Activated naive CD8-positive, alpha-beta T cell treated with anti-CD3 and anti-CD28 coated beads for 36 hours (primary cell): Measurements from ENCODE around the gene OXGR1. TPM values are rescaled to one million over a fixed set of nuclear protein-coding genes. Genes with fewer than 3 reads are reported as not detected.
"Not testable (repeated sequence)": the region's sequence is repeated elsewhere in the genome, so short reads cannot be mapped to it uniquely, and the experiment has no call there.

Source experiments
- DNase-seq: peaks from one replicate; pipeline ENCODE4 v3.0.0; 2021
- H3K27ac Mint-ChIP-seq: one replicate; pipeline ENCODE4 v1.8.0; 2022; ENCODE audit warnings: mild to moderate bottlenecking, moderate library complexity, mixed read lengths
- H3K27me3 Mint-ChIP-seq: one replicate; pipeline ENCODE4 v1.8.0; 2022; ENCODE audit warnings: mild to moderate bottlenecking, mixed read lengths
- H3K36me3 Mint-ChIP-seq: one replicate; pipeline ENCODE4 v1.8.0; 2021; ENCODE audit warnings: mild to moderate bottlenecking, mixed read lengths
- H3K4me1 Mint-ChIP-seq: one replicate; pipeline ENCODE4 v1.8.0; 2021; ENCODE audit warnings: mixed read lengths
- H3K4me3 Mint-ChIP-seq: one replicate; pipeline ENCODE4 v1.8.0; 2022; ENCODE audit warnings: mild to moderate bottlenecking, moderate library complexity, mixed read lengths
- H3K9me3 Mint-ChIP-seq: one replicate; pipeline ENCODE4 v1.8.0; 2022; ENCODE audit warnings: mixed read lengths
- total RNA-seq, 2 experiments: library from RNA; stranded (reverse); gene quantifications; one replicate each; pipeline ENCODE4 v1.2.3, GENCODE V29; 2021

OXGR1 gene
- total RNA-seq, 2 experiments from 2014 or later: not detected

- Mint-ChIP-seq H3K4me3 (no peak overlapping the region), H3K36me3 (peaks cover 2% of the 10 kb centered on the region)
Measured at GRCh38 chr13:96996886-96997285, 2.6 kb upstream of the OXGR1 start.

GRCh38 chr13:96996107-96996506, 1.8 kb upstream of the OXGR1 start:
- peaks cover 2% of the 10 kb centered on the region for H3K36me3 Mint-ChIP-seq
- peaks cover 5% of the 10 kb centered on the region for H3K9me3 Mint-ChIP-seq
- H3K27me3 Mint-ChIP-seq: peaks cover 82% of the 10 kb centered on the region
- DNase-seq: no peak
- no peak overlapping the region for H3K4me3 Mint-ChIP-seq
- peaks cover 5% of the 10 kb centered on the region for H3K4me1 Mint-ChIP-seq
- no peak overlapping the region for H3K27ac Mint-ChIP-seq

More at GRCh38 chr13:96996886-96997285, 2.6 kb upstream of the OXGR1 start:
- Mint-ChIP-seq H3K9me3 (peaks cover 1% of the 10 kb centered on the region), H3K4me1 (peaks cover 5% of the 10 kb centered on the region), H3K27me3 (peaks cover 82% of the 10 kb centered on the region), H3K27ac (no peak overlapping the region)
- no peak for DNase-seq

- DNase-seq: no peak
- peak overlapping the region; percentile 14 for H3K4me3 Mint-ChIP-seq
- H3K9me3 Mint-ChIP-seq: peaks cover 5% of the 10 kb centered on the region
- H3K27ac Mint-ChIP-seq: no peak overlapping the region
- H3K36me3 Mint-ChIP-seq: peaks cover 2% of the 10 kb centered on the region
- H3K4me1 Mint-ChIP-seq: peaks cover 5% of the 10 kb centered on the region
- H3K27me3 Mint-ChIP-seq: peaks cover 76% of the 10 kb centered on the region
Measured at GRCh38 chr13:96994858-96995243, 575 bp upstream of the OXGR1 start.

GRCh38 chr13:96993634-96994016, 651 bp downstream of the OXGR1 start:
- peaks cover 2% of the 10 kb centered on the region for H3K36me3 Mint-ChIP-seq
- peaks cover 64% of the 10 kb centered on the region for H3K27me3 Mint-ChIP-seq
- H3K27ac Mint-ChIP-seq: no peak overlapping the region
- no peak overlapping the region for H3K4me3 Mint-ChIP-seq
- peaks cover 5% of the 10 kb centered on the region for H3K9me3 Mint-ChIP-seq
- DNase-seq: no peak
- peaks cover 5% of the 10 kb centered on the region for H3K4me1 Mint-ChIP-seq

DNA sequence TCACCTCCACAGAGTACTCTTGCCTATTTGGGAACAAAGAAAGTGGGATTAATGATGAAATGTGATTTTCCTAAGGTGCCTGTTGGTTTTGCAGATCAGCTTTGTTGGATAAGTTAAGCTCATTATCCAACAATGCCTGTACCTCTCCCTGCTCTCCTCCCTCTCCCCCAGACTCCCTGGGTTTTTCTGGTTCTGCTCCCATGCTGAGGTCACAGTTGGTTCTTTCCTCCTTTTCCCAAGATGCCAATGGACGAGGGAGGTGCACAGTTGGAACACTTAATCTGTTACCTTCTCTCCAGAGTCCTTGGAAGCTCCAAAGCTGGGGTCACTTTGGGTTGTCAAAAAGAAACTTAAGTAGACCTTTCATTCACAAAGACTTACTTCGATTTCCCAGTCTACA, 1.6 kb downstream of the OXGR1 start:
- Mint-ChIP-seq H3K4me1 (peaks cover 5% of the 10 kb centered on the region), H3K4me3 (no peak overlapping the region), H3K27ac (no peak overlapping the region), H3K9me3 (peaks cover 6% of the 10 kb centered on the region), H3K27me3 (peaks cover 59% of the 10 kb centered on the region), H3K36me3 (peaks cover 2% of the 10 kb centered on the region)
- no peak for DNase-seq

DNA sequence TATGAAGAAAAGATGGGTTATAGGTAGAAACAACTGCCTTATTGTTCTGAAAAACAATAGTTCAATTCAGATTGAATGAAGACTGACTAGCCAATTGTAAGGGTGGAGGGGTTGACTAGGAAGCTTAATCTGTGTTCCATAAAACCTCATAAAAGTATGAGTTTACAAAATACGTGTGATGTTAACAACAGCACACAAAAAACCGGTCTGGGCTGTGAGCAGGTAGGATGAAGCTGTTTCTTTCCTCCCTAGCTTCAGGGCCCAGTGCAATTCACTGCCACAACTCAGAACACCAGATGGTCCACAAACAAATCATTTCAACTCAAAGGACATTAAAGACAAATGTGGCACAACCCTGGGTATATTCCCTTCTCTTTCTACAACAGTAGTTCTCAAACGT, 3.2 kb downstream of the OXGR1 start:
- Mint-ChIP-seq H3K9me3 (peaks cover 6% of the 10 kb centered on the region), H3K4me1 (peaks cover 5% of the 10 kb centered on the region), H3K4me3 (no peak overlapping the region), H3K27me3 (peaks cover 52% of the 10 kb centered on the region), H3K36me3 (peaks cover 2% of the 10 kb centered on the region), H3K27ac (no peak overlapping the region)
- no peak for DNase-seq

DNA sequence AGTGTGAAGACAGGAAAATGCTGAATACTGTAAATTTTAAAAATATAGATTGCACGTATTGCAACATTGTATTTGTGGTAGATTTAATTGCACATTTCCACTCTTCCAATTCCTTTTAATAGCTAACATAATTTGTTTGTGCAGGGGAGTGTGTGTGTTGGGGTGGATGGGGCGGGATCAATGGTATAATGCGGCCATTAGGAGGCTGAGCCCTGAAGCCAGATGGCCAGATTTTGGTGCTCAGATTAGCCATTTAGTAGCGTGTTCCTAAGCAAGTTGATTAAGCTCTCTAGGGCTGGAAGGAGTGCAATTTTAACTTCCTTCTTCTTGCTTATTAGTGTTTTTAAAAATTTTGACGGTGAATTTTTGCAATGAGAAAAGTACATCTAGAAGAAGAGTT, 5.8 kb downstream of the OXGR1 start:
- peaks cover 6% of the 10 kb centered on the region for H3K9me3 Mint-ChIP-seq
- H3K27ac Mint-ChIP-seq: no peak overlapping the region
- peaks cover 7% of the 10 kb centered on the region for H3K4me1 Mint-ChIP-seq
- peaks cover under 1% of the 10 kb centered on the region for H3K36me3 Mint-ChIP-seq
- H3K27me3 Mint-ChIP-seq: peaks cover 30% of the 10 kb centered on the region
- DNase-seq: no peak
- no peak overlapping the region for H3K4me3 Mint-ChIP-seq

GRCh38 chr13:96984051-96984508, 10.2 kb downstream of the OXGR1 start:
- Mint-ChIP-seq H3K9me3 (peaks cover 7% of the 10 kb centered on the region), H3K36me3 (no peaks in the 10 kb centered on the region), H3K4me1 (peaks cover 16% of the 10 kb centered on the region), H3K27me3 (peaks cover 12% of the 10 kb centered on the region), H3K4me3 (peak overlapping the region; percentile 22), H3K27ac (no peak overlapping the region)
- peak; percentile 11 for DNase-seq

GRCh38 chr13:96982672-96983071, 11.6 kb downstream of the OXGR1 start:
- DNase-seq: no peak
- H3K9me3 Mint-ChIP-seq: peaks cover 8% of the 10 kb centered on the region
- H3K27me3 Mint-ChIP-seq: peaks cover 17% of the 10 kb centered on the region
- H3K36me3 Mint-ChIP-seq: no peaks in the 10 kb centered on the region
- H3K4me1 Mint-ChIP-seq: peaks cover 16% of the 10 kb centered on the region
- H3K27ac Mint-ChIP-seq: no peak overlapping the region
- no peak overlapping the region for H3K4me3 Mint-ChIP-seq

GRCh38 chr13:96979861-96980260, 14.4 kb downstream of the OXGR1 start:
- H3K4me3 Mint-ChIP-seq, H3K27ac Mint-ChIP-seq, DNase-seq, H3K36me3 Mint-ChIP-seq: not testable (repeated sequence)
- peaks cover 16% of the 10 kb centered on the region for H3K4me1 Mint-ChIP-seq
- peaks cover 16% of the 10 kb centered on the region for H3K9me3 Mint-ChIP-seq
- H3K27me3 Mint-ChIP-seq: peaks cover 22% of the 10 kb centered on the region

- Mint-ChIP-seq H3K4me3 (no peak overlapping the region), H3K9me3 (peaks cover 31% of the 10 kb centered on the region), H3K4me1 (no peaks in the 10 kb centered on the region), H3K36me3 (no peaks in the 10 kb centered on the region), H3K27ac (no peak overlapping the region), H3K27me3 (no peaks in the 10 kb centered on the region)
- no peak for DNase-seq
Measured at GRCh38 chr13:96968027-96968426, 26.2 kb downstream of the OXGR1 start.

- H3K4me3 Mint-ChIP-seq: no peak overlapping the region
- no peaks in the 10 kb centered on the region for H3K27me3 Mint-ChIP-seq
- no peaks in the 10 kb centered on the region for H3K36me3 Mint-ChIP-seq
- H3K9me3 Mint-ChIP-seq: peaks cover 33% of the 10 kb centered on the region
- no peak for DNase-seq
- no peak overlapping the region for H3K27ac Mint-ChIP-seq
- H3K4me1 Mint-ChIP-seq: no peaks in the 10 kb centered on the region
Measured at GRCh38 chr13:96967248-96967745, 27.0 kb downstream of the OXGR1 start.

- Mint-ChIP-seq H3K4me3 (no peak overlapping the region), H3K27me3 (no peaks in the 10 kb centered on the region), H3K36me3 (no peaks in the 10 kb centered on the region)
Measured at GRCh38 chr13:96966415-96967102, 27.7 kb downstream of the OXGR1 start.

GRCh38 chr13:96963786-96964475, 30.3 kb downstream of the OXGR1 start:
- Mint-ChIP-seq H3K4me3 (no peak overlapping the region), H3K9me3 (peaks cover 23% of the 10 kb centered on the region), H3K27me3 (no peaks in the 10 kb centered on the region), H3K4me1 (no peaks in the 10 kb centered on the region), H3K36me3 (no peaks in the 10 kb centered on the region), H3K27ac (no peak overlapping the region)
- DNase-seq: no peak

More at GRCh38 chr13:96966415-96967102, 27.7 kb downstream of the OXGR1 start:
- Mint-ChIP-seq H3K4me1 (no peaks in the 10 kb centered on the region), H3K27ac (no peak overlapping the region), H3K9me3 (peaks cover 32% of the 10 kb centered on the region)
- no peak for DNase-seq

DNA sequence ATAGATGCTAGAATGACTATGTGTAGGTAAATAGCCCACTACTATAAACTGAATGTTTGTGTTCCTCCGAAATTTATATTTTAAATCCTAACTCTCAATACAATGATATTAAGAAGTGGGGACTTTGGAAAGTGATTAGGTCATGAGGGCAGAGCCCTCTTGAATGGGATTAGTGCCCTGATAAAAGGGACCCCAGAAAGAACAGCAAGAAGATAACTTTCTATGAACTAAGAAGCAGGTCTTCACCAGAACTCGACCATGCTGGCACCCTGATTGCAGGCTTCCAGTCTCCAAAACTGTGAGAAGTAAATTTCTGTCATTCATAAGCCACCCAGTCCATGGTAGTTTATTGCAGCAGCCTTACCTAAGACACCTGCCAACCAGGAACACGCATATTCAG, 33.9 kb downstream of the OXGR1 start:
- Mint-ChIP-seq H3K9me3 (peaks cover 5% of the 10 kb centered on the region), H3K27me3 (no peaks in the 10 kb centered on the region), H3K4me1 (no peaks in the 10 kb centered on the region), H3K4me3 (no peak overlapping the region), H3K27ac (no peak overlapping the region), H3K36me3 (no peaks in the 10 kb centered on the region)
- DNase-seq: no peak
